Measurements from ENCODE around the gene SCUBE1.

Gene SCUBE1

GRCh38 chr22:43279867-43280522 is 63.2 kb downstream of the SCUBE1 start:
- Histone ChIP-seq H3K4me1 (ENCODE audit: control insufficient read depth, insufficient read depth, low read length, unreplicated experiment) (no peaks in the 10 kb centered on the region), H2AFZ (ENCODE audit: low read length, unreplicated experiment) (no peak overlapping the region), H3K79me2 (ENCODE audit: control insufficient read depth, insufficient read depth, low read length, unreplicated experiment) (no peaks in the 10 kb centered on the region), H3K4me3 (ENCODE audit: low read depth, low read length) (no peak overlapping the region), H3K27ac (ENCODE audit: low read depth, low read length) (no peak overlapping the region), H3K36me3 (ENCODE audit: insufficient read depth, low read length) (no peaks in the 10 kb centered on the region), H3K27me3 (ENCODE audit: insufficient read depth, low read length) (no peaks in the 10 kb centered on the region)

GRCh38 chr22:43277987-43278601 is 65.1 kb downstream of the SCUBE1 start:
- Histone ChIP-seq H3K36me3 (ENCODE audit: insufficient read depth, low read length) (no peaks in the 10 kb centered on the region), H2AFZ (ENCODE audit: low read length, unreplicated experiment) (no peak overlapping the region), H3K4me3 (ENCODE audit: low read depth, low read length) (no peak overlapping the region), H3K4me1 (ENCODE audit: control insufficient read depth, insufficient read depth, low read length, unreplicated experiment) (no peaks in the 10 kb centered on the region), H3K27me3 (ENCODE audit: insufficient read depth, low read length) (no peaks in the 10 kb centered on the region), H3K27ac (ENCODE audit: low read depth, low read length) (no peak overlapping the region), H3K79me2 (ENCODE audit: control insufficient read depth, insufficient read depth, low read length, unreplicated experiment) (no peaks in the 10 kb centered on the region)

GRCh38 chr22:43277091-43277490 is 66.1 kb downstream of the SCUBE1 start:
- Histone ChIP-seq H3K4me1 (ENCODE audit: control insufficient read depth, insufficient read depth, low read length, unreplicated experiment) (no peaks in the 10 kb centered on the region), H3K4me3 (ENCODE audit: low read depth, low read length) (no peak overlapping the region), H3K36me3 (ENCODE audit: insufficient read depth, low read length) (no peaks in the 10 kb centered on the region), H2AFZ (ENCODE audit: low read length, unreplicated experiment) (no peak overlapping the region), H3K27ac (ENCODE audit: low read depth, low read length) (no peak overlapping the region), H3K27me3 (ENCODE audit: insufficient read depth, low read length) (no peaks in the 10 kb centered on the region), H3K79me2 (ENCODE audit: control insufficient read depth, insufficient read depth, low read length, unreplicated experiment) (no peaks in the 10 kb centered on the region)

GRCh38 chr22:43276321-43276720 is 66.9 kb downstream of the SCUBE1 start:
- Histone ChIP-seq H3K27ac (ENCODE audit: low read depth, low read length) (no peak overlapping the region), H2AFZ (ENCODE audit: low read length, unreplicated experiment) (no peak overlapping the region), H3K4me3 (ENCODE audit: low read depth, low read length) (no peak overlapping the region), H3K27me3 (ENCODE audit: insufficient read depth, low read length) (no peaks in the 10 kb centered on the region), H3K4me1 (ENCODE audit: control insufficient read depth, insufficient read depth, low read length, unreplicated experiment) (no peaks in the 10 kb centered on the region), H3K36me3 (ENCODE audit: insufficient read depth, low read length) (no peaks in the 10 kb centered on the region), H3K79me2 (ENCODE audit: control insufficient read depth, insufficient read depth, low read length, unreplicated experiment) (no peaks in the 10 kb centered on the region)

- Histone ChIP-seq H3K27me3 (ENCODE audit: insufficient read depth, low read length) (no peaks in the 10 kb centered on the region), H2AFZ (ENCODE audit: low read length, unreplicated experiment) (no peak overlapping the region)
These were observed 67.4 kb downstream of the SCUBE1 start for GRCh38 chr22:43275545-43276317.

GRCh38 chr22:43274595-43275240 is 68.5 kb downstream of the SCUBE1 start:
- Histone ChIP-seq H3K36me3 (ENCODE audit: insufficient read depth, low read length) (no peaks in the 10 kb centered on the region), H3K4me1 (ENCODE audit: control insufficient read depth, insufficient read depth, low read length, unreplicated experiment) (no peaks in the 10 kb centered on the region), H3K27me3 (ENCODE audit: insufficient read depth, low read length) (no peaks in the 10 kb centered on the region), H3K4me3 (ENCODE audit: low read depth, low read length) (no peak overlapping the region), H3K79me2 (ENCODE audit: control insufficient read depth, insufficient read depth, low read length, unreplicated experiment) (no peaks in the 10 kb centered on the region), H3K27ac (ENCODE audit: low read depth, low read length) (no peak overlapping the region), H2AFZ (ENCODE audit: low read length, unreplicated experiment) (no peak overlapping the region)

More at GRCh38 chr22:43275545-43276317, 67.4 kb downstream of the SCUBE1 start:
- Histone ChIP-seq H3K4me1 (ENCODE audit: control insufficient read depth, insufficient read depth, low read length, unreplicated experiment) (no peaks in the 10 kb centered on the region), H3K79me2 (ENCODE audit: control insufficient read depth, insufficient read depth, low read length, unreplicated experiment) (no peaks in the 10 kb centered on the region), H3K27ac (ENCODE audit: low read depth, low read length) (no peak overlapping the region), H3K4me3 (ENCODE audit: low read depth, low read length) (no peak overlapping the region), H3K36me3 (ENCODE audit: insufficient read depth, low read length) (no peaks in the 10 kb centered on the region)

GRCh38 chr22:43273902-43274484 is 69.2 kb downstream of the SCUBE1 start:
- no peaks in the 10 kb centered on the region for H3K79me2 ChIP-seq (ENCODE audit: control insufficient read depth, insufficient read depth, low read length, unreplicated experiment)
- no peaks in the 10 kb centered on the region for H3K36me3 ChIP-seq (ENCODE audit: insufficient read depth, low read length)
- H3K27me3 ChIP-seq (ENCODE audit: insufficient read depth, low read length): 0 out of 2 replicates have a peak, but pooled peaks cover 4% of the 10 kb centered on the region
- H3K4me3 ChIP-seq (ENCODE audit: low read depth, low read length): no peak overlapping the region
- H3K4me1 ChIP-seq (ENCODE audit: control insufficient read depth, insufficient read depth, low read length, unreplicated experiment): no peaks in the 10 kb centered on the region
- H2AFZ ChIP-seq (ENCODE audit: low read length, unreplicated experiment): no peak overlapping the region
- H3K27ac ChIP-seq (ENCODE audit: low read depth, low read length): no peak overlapping the region

GRCh38 chr22:43272869-43273318 is 70.3 kb downstream of the SCUBE1 start:
- Histone ChIP-seq H3K79me2 (ENCODE audit: control insufficient read depth, insufficient read depth, low read length, unreplicated experiment) (no peaks in the 10 kb centered on the region), H3K4me1 (ENCODE audit: control insufficient read depth, insufficient read depth, low read length, unreplicated experiment) (no peaks in the 10 kb centered on the region), H2AFZ (ENCODE audit: low read length, unreplicated experiment) (no peak overlapping the region), H3K36me3 (ENCODE audit: insufficient read depth, low read length) (no peaks in the 10 kb centered on the region), H3K27ac (ENCODE audit: low read depth, low read length) (no peak overlapping the region), H3K4me3 (ENCODE audit: low read depth, low read length) (no peak overlapping the region), H3K27me3 (ENCODE audit: insufficient read depth, low read length) (peaks cover 15% of the 10 kb centered on the region; the same call in 1 of the 2 replicates)

GRCh38 chr22:43272301-43272700 is 70.9 kb downstream of the SCUBE1 start:
- Histone ChIP-seq H3K27ac (ENCODE audit: low read depth, low read length) (no peak overlapping the region), H3K36me3 (ENCODE audit: insufficient read depth, low read length) (no peaks in the 10 kb centered on the region), H3K4me1 (ENCODE audit: control insufficient read depth, insufficient read depth, low read length, unreplicated experiment) (no peaks in the 10 kb centered on the region), H3K27me3 (ENCODE audit: insufficient read depth, low read length) (peaks cover 19% of the 10 kb centered on the region; the same call in 1 of the 2 replicates), H2AFZ (ENCODE audit: low read length, unreplicated experiment) (no peak overlapping the region), H3K79me2 (ENCODE audit: control insufficient read depth, insufficient read depth, low read length, unreplicated experiment) (no peaks in the 10 kb centered on the region), H3K4me3 (ENCODE audit: low read depth, low read length) (no peak overlapping the region)

GRCh38 chr22:43270949-43271348 is 72.2 kb downstream of the SCUBE1 start:
- Histone ChIP-seq H3K4me1 (ENCODE audit: control insufficient read depth, insufficient read depth, low read length, unreplicated experiment) (no peaks in the 10 kb centered on the region), H3K27ac (ENCODE audit: low read depth, low read length) (no peak overlapping the region), H3K27me3 (ENCODE audit: insufficient read depth, low read length) (peaks cover 19% of the 10 kb centered on the region; the same call in 1 of the 2 replicates), H3K4me3 (ENCODE audit: low read depth, low read length) (no peak overlapping the region), H2AFZ (ENCODE audit: low read length, unreplicated experiment) (no peak overlapping the region), H3K79me2 (ENCODE audit: control insufficient read depth, insufficient read depth, low read length, unreplicated experiment) (no peaks in the 10 kb centered on the region), H3K36me3 (ENCODE audit: insufficient read depth, low read length) (no peaks in the 10 kb centered on the region)

All from ACC112 (cell line).